ENCODE data around the gene TEKT5.
A peak's percentile ranks its signal among the peaks of the same experiment; 100 is the strongest.

Gene TEKT5

DNA sequence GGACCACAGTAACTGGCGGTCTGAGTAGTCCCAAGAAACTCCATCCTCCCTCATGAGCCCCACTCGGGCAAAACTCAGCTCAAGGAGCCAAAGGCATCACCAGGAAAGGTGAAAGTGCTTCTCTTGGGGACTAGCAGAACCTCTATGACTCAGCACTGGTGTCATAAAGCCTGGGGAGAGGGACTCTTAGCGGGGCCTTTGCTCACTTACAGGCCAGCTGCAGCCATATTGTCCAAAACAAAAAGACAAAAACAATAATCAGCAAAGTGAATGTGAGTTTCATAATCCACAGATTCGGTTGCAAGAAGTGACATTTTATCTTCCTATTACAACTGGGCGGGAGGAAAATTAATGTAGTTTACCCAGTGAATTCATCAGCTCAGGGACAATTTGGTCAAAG, at the start of gene TEKT5:
Gene TEKT5, minus strand, starts transcription at position 101 of the 400 bp plus-strand sequence. Its CDS starts 57 bp downstream, at position 44.
- no peak for DNase-seq

DNA sequence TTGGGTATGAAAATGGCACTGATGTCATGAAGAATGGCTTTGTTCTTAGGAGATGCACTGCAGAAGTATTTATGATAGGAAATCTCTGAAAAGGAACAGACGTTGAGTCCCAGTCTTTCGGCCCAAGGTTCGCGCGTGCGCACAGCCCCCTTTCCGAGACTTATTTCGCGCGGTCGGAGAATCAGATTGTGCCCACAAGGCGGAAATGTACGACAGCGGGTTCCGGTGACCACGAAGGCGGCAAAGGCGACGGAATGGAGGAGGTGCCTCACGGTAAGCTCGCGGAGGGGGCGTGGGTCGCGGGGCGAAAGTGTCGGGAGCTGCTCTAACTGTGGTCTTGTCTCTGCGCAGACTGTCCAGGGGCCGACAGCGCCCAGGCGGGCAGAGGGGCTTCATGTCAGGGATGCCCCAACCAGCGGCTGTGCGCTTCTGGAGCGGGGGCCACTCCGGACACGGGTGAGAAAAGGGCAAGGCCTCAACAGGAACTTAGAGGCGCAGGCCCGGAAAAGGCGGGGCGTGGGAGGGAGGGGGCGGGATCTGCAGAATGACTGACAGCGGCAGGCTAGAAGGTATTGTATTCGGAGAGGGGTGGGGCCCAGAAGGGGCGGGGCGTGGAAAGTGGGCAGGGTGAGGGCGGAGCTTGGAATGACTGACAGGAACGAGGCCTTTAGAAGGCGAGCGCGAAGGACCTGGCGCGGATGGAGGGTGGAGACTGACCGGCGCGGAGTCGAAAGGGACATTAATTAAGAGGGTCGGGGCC, 49.1 kb upstream of the TEKT5 start, which contains the start of gene NUBP1:
Gene NUBP1, plus strand, starts transcription at position 233 of the 760 bp plus-strand sequence. Its CDS starts 22 bp downstream, at position 255.
- peak; percentile 99 for DNase-seq

DNA sequence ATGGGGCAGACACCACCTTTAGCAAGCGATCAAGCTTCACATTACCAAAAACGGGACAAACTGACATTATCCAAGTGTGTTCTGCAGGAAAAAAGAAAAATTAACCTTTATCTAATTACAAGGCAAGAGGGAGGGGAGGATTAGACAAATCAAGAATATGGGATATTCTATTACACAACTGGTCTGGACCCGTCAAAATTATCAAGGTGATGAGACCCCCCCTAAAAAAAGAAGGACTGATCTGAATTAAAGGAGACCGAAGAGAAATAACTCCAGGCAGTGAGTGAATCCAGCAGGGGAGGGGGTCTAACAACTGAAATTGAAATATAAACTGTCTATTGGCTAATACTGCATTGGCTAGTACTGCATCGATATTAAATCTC, 48.5 kb upstream of the TEKT5 start:
- DNase-seq = no peak

DNA sequence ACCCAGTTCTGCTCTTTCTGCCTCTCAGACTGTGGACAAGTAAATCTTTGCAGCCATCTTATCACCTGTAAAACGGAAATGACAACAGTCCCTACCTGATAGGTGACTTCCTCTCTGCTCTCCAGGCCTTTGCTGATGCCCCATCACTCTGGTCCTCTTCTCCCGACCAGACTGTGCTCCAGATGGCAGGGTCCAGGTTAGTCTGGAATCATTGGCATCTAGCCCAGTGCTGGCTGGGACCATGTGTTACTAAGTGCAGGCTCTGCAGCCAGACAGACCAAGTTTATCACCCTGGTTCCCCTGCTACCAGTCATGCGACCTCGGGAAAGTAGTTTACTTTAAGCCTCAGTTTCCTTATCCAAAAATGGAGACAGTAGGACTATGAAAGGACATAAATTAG, 47.1 kb upstream of the TEKT5 start:
- DNase-seq = peak in 1 of 2 donors; percentile 3

DNA sequence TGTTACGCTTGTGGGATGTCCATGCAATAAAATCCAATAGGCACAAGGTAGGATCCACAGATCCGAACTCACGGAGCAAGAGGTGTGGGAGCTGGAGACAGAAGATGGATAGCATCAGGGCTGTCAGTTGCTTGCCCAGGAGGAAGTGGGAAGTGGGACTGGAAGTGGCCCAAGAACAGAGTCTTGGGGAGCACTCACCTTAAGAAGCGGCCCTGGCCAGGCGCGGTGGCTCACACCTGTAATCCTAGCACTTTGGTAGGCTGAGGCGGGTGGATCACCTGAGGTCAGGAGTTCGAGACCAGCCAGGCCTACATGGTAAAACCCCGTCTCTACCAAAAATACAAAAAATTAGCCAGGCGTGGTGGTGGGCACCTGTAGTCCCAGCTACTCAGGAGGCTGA, 46.5 kb upstream of the TEKT5 start:
- DNase-seq = peak in 1 of 2 donors; percentile 5

DNA sequence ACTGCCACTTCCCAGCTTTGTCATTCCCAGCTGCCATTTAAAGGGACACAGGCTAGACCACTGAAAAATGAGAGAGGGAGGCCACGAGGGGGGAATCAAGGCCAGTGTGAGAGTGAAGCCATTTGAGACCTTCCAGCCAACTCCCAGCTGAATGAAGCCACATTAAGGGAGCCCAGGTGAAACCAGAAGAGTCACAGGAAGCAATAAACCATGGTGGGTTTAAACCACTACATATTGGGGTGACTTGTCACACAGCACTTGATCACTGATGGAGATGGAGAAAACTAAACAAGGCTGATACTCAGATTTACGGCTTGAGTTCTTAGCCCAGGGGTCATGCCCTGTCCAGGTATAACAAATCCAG, 46.1 kb upstream of the TEKT5 start:
- peak in 1 of 2 donors; percentile 10 for DNase-seq

DNA sequence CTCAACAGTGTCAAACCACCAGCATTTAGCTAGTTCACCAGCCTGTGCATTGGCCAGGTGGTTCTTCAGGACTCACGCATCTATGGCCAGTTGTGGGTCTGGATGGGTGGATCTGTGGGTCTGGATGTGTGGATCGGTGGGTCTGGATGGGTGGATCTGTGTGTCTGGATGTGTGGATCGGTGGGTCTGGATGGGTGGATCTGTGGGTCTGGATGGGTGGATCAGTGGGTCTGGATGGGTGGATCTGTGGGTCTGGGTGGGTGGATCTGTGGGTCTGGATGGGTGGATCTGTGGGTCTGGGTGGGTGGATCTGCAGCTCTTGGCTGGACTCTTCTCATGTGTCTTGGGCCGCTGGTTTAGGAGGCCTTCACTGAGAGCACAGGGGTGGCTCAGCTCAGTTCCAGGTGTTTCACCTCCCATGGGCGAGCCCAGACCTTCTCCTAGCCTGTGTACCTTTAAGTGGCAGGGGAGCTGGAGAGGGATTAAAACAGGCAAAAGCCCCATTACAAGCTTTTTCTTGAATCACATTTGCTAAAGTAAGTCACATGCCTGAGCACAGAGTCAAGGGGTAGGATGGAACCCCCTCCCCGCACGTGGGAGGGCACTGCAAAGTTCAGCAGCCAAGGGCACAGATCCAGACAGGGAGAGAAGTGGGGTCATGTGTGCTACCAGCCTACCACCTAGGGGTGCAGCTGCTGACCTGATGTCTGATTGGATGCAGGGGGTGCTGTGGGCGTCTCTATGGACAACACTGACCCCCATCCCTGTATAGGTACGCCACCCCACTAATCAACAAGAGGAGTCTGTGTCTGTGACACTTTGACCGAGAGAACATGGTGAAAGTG, 45.5 kb upstream of the TEKT5 start:
- peak in 1 of 2 donors; percentile 7 for DNase-seq

DNA sequence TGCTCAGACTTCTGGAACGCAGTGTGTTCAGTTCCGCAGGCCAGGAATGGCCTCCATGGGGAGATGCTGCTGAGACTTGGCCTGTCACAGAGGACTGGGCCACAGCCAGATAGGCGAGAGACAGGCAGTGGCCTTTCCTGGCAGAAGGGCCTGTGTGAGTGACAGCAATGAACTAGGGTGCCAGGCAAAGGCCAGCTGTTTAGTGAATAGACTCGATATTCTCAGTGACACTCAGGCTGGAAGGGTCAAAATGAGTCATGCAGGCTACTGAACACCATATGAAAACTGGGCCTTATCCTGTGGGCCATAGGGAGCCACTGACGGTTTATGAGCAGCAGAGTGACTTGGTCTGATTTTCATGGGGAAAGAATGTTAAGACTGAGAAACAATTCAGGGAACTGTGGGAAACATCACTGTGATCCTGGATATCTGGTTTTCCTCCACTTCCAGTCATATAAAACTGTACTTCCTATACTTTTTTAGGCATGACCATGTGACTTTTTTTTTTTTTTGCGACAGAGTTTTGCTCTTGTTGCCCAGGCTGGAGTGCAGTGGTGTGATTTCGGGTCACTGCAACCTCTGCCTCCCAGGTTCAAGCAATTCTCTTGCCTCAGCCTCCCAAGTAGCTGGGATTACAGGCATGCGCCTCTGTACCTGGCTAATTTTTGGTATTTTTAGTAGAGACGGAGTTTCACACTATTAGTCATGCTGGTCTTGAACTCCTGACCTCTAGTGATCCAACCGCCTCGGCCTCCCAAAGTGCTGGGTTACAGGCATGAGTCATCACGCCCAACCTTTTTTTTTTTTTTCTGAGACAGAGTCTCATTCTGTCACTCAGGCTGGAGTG, 43.7 kb upstream of the TEKT5 start:
- peak; percentile 36 to 66 for DNase-seq

DNA sequence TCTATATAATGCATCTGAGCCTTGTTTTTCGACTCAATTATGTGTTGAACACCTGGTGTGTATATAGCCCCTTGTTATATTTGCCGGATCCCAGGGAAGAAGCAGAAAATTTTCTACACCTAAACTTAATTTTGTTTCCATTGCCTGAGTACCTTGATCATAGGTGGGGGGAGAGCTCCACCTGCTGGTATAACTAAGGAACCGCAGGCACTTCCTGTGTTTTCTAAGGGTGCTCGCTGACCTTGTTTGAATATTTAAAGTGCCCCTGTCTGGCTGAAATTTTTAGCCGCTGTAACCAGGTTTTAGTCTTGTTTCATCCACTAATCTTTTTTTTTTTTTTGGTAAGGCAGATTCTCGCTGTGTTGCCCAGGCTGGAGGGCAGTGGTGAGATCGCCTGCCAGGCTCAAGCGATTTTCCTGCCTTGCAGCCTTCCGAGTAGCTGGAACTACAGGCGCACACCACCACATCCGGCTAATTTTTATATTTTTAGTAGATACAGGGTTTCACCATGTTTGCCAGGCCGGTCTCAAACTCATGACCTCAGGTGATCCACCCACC, 42.4 kb upstream of the TEKT5 start:
- peak; percentile 79 to 85 for DNase-seq

DNA sequence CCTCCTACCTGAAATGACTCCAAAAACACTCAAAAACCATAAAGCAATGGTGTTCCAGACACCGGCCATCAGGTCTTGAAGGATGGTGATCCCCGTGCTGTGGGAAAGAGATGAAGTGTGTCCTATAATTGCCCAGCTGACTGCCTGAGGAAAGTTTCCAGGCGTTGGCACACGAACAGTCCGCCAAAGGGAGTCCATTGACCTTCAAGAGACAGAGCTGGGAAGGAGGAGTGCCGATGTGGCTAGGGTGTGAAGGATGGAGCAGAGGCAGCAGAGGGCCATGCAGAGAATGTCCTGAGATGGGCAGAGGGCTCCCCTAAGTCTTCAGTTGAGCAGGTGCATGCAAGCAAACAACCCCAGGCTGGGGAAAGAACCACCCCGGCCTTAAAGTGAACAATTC, 37.1 kb upstream of the TEKT5 start:
- no peak for DNase-seq

DNA sequence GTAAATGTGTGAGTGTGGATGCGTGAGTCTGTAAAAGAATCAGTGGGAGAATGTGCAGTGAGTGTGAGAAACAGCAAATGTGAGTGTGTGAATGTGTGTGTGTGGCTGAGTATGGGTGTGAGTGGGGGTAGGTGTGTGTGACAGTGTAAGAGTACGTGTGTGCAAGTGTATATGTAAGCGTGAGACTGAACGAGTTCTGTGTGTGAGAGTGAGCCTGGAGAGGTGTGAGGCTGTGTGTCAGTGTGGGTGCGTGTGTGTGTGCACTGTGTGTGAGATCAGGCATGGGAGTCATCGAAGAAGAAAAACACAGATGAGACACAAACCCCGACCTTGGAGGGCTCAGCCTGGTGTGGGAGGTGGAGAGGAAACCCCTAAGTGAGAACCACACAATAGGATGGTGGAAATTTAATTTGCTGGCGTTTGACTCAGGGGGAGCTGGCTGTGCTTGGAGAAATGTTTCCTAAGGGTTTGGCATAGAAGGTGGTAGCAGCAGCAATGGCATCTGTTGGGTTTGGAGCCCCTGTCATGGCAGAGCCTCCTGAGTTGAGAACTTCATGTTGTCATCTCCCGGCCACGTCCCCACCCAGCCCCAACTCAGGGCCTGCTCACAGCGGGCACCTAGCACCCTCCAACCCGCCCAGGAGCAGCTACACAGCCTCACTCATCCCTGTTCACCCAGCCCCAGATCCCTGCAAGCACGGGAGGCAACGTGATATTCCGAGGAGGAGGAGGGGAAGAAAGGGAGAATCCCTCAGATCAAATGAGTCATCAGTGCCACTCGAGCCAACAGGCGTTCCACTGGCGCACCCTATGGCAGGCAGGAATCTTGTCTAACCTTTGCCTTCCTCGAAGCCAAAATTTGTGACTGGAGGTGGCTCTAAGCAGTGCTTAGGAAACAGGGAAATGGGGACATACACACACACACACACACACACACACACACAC, 34.6 kb upstream of the TEKT5 start:
- no peak for DNase-seq

DNA sequence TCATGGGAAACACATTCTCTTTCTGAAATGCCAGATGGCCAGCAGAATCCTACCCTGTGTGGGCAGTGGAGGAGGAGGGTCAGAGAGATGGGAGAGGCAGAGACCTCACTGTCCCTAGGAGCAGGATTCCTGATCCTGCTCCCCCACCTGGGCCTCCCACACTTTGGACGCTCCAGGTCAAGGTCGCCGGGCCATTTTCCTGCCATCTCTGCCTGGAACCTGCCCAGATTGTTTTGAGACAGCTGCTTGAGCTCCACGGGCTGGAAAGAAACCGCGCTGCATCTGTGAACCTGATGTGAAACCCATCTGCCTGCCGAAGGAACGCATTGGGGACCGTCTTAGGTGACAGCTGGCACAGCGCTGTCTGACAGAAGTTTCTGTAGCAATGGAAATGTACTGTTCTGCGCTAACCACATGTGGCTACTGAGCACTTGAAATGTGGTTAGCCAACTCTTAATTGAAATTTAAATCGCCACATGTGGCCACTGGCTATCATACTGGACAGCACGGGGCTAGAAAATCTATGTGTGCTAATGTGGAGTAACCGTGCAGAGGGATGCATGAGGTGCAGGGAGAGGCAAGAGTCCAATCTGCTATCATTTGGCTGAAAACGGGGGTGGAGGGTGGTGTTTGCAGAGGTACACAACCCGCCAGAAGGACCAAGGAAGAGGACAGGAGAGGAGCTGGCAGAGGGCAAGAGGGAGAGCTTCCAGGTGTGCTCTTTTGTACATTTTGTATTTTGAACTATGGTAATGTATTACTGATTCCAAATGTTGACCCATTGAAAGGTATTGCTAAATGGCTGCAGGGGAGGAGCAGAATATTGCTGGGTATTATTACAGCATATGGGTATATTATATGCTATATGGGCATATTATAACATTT, 33.5 kb upstream of the TEKT5 start:
- DNase-seq = no peak

DNA sequence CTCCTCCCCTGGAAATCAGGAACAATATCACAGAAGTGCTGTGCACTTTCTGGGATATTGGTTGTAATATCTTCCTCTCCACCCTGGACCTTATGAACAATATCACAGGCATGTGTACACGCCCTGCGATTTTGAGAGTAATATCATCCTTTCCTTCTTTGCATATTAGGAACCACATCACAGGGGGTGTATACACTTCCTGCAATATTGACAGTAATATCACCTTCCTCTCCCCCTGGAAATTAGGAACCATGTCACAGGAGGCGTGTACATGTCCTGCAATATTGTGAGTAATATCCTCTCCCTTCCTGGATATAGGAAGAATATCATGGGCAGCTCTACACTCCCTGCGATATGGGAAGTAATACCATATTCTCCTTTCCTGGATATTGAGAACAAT, 14.2 kb upstream of the TEKT5 start:
- DNase-seq = no peak

DNA sequence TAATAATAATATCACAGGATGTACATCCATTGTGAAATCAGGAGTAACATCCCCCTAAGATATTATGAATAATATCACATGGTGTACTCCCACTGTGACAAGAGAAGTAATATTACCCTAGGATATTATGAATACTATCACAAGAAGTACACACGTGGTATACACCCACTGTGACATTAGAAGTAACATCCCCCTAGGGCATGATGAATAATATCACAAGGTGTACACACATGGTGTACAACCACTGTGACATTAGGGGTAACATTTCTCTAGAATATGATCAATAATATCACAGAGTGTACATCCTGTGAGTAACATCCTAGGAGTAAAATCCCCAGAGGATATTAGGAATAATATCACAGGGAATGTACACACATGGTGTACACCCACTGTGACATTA, 5.0 kb upstream of the TEKT5 start:
- no peak for DNase-seq

DNA sequence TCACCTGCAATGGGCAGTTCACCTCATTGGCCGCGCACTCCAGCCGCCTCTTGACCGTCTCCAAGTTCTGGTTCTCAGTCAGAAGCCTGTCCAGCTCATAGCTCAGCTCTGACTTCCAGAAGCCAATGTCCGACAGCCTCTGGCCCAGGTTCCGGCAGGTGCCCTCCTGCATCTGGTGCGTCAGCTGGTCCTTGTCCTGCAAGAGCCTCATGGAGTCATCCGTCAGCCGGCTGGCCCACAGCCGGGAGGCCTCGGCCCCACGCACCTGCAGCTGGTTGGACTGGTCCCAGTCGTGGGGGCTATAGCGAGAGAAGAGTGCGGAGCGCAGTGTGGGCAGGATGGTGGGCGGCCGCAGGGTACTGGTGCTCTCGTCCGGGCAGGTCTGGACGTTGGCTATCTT, 424 bp downstream of the TEKT5 start:
- no peak for DNase-seq

DNA sequence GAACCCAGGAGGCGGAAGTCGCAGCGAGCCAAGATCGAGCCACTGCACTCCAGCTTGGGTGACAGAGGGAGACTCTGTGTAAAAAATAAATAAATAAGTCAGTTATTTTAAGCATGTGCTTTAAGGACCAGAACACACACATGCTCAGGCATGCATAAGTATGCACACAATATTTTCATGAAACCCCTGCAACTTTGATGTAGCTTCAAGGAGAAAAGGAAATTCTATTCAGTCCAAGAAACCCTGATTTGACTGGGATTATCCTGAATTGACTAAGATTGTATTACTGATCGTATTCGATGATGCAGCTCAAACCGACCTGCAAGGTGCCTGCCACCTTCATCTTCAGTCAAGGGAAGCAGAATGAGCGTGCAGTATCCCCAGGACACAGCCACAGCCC, 841 bp downstream of the TEKT5 start:
- no peak for DNase-seq

DNA sequence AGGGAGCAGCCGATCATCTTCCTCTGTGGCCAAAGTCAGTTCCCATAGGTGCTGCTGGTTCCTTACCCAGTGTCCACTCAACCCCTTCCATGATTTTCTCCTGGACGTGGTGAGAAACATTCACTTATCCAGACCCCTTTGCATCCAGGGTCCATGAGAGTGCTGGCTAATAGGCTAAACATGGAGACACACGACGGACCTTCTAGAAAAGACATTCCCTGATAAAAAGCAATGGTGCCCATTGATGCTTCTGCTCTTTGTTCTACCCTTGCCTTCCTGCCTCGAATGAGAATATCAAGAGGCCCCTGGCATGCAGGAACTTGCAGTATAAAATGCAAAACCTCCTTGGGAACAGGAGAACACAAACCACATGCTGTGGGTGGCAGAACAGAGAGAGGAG, 2.3 kb downstream of the TEKT5 start:
- DNase-seq = no peak

DNA sequence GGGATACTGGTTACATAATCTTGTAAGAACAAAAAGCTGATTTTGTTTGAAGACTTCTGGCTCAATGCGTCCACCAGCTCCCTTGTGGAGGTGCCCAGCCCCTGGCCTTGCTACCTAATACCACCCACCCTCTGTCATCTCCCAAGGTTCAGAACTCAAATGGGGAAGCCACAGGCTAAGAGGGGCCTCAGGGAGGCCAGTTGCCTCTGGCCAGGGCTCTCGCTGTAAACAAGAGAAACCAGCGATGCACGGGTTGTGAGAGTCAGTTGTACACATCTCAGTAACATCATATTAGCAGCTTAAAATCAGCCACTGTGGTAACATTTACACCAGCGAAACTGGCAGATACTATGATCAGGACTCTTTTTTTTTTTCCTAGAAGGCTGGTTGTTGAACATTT, 6.0 kb downstream of the TEKT5 start:
- no peak for DNase-seq

DNA sequence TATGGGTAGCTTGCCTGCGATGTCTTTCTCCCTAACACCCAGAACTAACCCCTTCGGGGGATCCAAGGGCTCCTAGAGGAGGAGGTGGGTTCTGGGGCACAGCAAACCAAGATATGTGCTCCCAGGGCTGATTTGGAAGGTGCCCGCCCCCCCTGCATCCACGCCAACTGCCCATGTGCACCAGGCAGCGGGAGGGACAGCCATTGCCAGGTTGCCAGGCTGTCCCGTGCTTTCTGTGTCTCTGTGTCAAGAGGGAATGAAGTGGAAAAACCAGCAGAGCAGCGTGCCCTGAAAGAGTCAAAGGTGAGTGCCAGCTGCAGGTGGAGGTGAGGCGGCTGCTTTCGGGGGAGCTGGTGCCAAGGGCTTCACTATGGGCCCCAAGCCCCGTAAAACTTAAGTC, 6.4 kb downstream of the TEKT5 start:
- no peak for DNase-seq

DNA sequence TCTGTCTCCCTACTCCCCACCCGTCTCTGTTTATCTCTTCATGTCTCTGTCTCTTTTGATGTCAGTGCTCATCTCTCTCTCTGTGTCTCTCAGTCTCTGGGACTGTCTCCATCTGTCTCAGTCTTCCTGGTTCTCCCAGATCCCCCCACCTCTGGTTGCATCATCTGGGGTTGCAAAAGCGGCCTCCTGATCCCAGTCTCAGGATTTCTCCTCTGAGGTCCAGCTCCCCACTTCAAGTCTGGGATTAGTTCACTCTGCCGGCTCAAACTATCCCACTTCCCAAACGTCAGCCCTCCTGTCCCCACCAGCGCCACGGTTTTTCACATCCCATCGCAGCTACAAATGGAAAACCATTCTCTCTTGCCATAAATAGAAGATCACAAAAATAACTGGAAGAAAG, 9.0 kb downstream of the TEKT5 start:
- DNase-seq = no peak

All from CD4-positive, alpha-beta T cell treated with Interleukin-4 for 1 hour (primary cell).